ENCODE data around the gene NLGN1.
"Not testable (repeated sequence)": the region's sequence is repeated elsewhere in the genome, so short reads cannot be mapped to it uniquely, and the experiment has no call there.

- not testable (repeated sequence) for TF ChIP-seq CTCF (IDR thresholded peaks at IDR 0.05 in 2 of 3, conservative IDR thresholded peaks at IDR 0.05 in 1 of 3; ENCODE audit: borderline replicate concordance in 1 of 3, insufficient read depth in 1 of 3, low read depth in 2 of 3, low read length in 2 of 3); EZH2 (IDR thresholded peaks at IDR 0.05); RAD21 (IDR thresholded peaks at IDR 0.05; ENCODE audit: low read depth); SIN3A (IDR thresholded peaks at IDR 0.05; ENCODE audit: low read depth); SRF (IDR thresholded peaks at IDR 0.05; ENCODE audit: low read depth); YY1 (IDR thresholded peaks at IDR 0.05; ENCODE audit: extremely low read depth, insufficient replicate concordance, low read depth, low read length); ATF3 (IDR thresholded peaks at IDR 0.05); REST (IDR thresholded peaks at IDR 0.05; ENCODE audit: low read depth); EZH2phosphoT487 (IDR thresholded peaks at IDR 0.05; ENCODE audit: borderline replicate concordance); ELF1 (IDR thresholded peaks at IDR 0.05; ENCODE audit: borderline replicate concordance, low read depth); TCF7L2 (IDR thresholded peaks at IDR 0.05; ENCODE audit: borderline replicate concordance, extremely low read depth, insufficient read depth, insufficient read length)
These were observed 814.4 kb downstream of the NLGN1 start for GRCh38 chr3:174211896-174212295.
